Mesenchymal stem cell (in vitro differentiated cells and primary cell): ENCODE data around the gene ADPRM.

Source experiments
- DNase-seq: peaks from one replicate; pipeline ENCODE4 v3.0.0-alpha.2; 2013
- H2AFZ ChIP-seq: one replicate; pipeline ENCODE4 v1.6.1; 2013; ENCODE audit warnings: low read depth, mild to moderate bottlenecking, control low read depth, inconsistent platforms, low read length, moderate library complexity
- H2AK5ac ChIP-seq: 2 replicates; pipeline ENCODE4 v1.6.1; 2013; ENCODE audit warnings: low read length, moderate library complexity, mild to moderate bottlenecking, inconsistent platforms; ENCODE audit not compliant: severe bottlenecking
- H2BK120ac ChIP-seq: one replicate; pipeline ENCODE4 v1.6.1; 2013; ENCODE audit warnings: low read depth, mild to moderate bottlenecking, inconsistent platforms, low read length, moderate library complexity
- H2BK12ac ChIP-seq, 2 experiments: one replicate each; pipeline ENCODE4 v1.6.1; 2013; ENCODE audit warnings: inconsistent platforms in 2 of 2, low read length in 2 of 2, mild to moderate bottlenecking in 2 of 2, moderate library complexity in 2 of 2, control low read depth in 1 of 2
- H2BK15ac ChIP-seq: one replicate; pipeline ENCODE4 v1.6.1; 2013; ENCODE audit warnings: mild to moderate bottlenecking, low read depth, inconsistent platforms; ENCODE audit not compliant: poor library complexity, severe bottlenecking
- H2BK5ac ChIP-seq: 2 replicates; pipeline ENCODE4 v1.6.1; 2013; ENCODE audit warnings: low read depth, mild to moderate bottlenecking, low read length, control low read depth, inconsistent platforms; ENCODE audit not compliant: poor library complexity, severe bottlenecking
- H3K14ac ChIP-seq, 2 experiments: one replicate each; pipeline ENCODE4 v1.6.1; 2013; ENCODE audit warnings: inconsistent platforms in 2 of 2, low read length in 2 of 2, control low read depth in 1 of 2, mild to moderate bottlenecking in 1 of 2, moderate library complexity in 1 of 2
- H3K18ac ChIP-seq, 2 experiments: one replicate each; pipeline ENCODE4 v1.6.1; 2013; ENCODE audit warnings: inconsistent platforms in 2 of 2, low read length in 2 of 2, control low read depth in 1 of 2, low read depth in 1 of 2, mild to moderate bottlenecking in 1 of 2
- H3K23ac ChIP-seq, 2 experiments: one replicate each; pipeline ENCODE4 v1.6.1; 2013; ENCODE audit warnings: inconsistent platforms in 2 of 2, low read length in 2 of 2, mild to moderate bottlenecking in 2 of 2, moderate library complexity in 2 of 2, control low read depth in 1 of 2
- H3K27ac ChIP-seq: 2 replicates; pipeline ENCODE4 v1.5.1; 2013; ENCODE audit warnings: mild to moderate bottlenecking, moderate library complexity, low read length, control low read depth, inconsistent platforms; ENCODE audit not compliant: poor library complexity, severe bottlenecking
- H3K27me3 ChIP-seq, 2 experiments: 2 replicates each; pipeline versions ENCODE4 v1.6.1 to v1.7.0; 2013; ENCODE audit warnings: low read length in 2 of 2, mild to moderate bottlenecking in 2 of 2, moderate library complexity in 2 of 2, control low read depth in 1 of 2, inconsistent platforms in 1 of 2; ENCODE audit not compliant: control insufficient read depth in 1 of 2, insufficient read depth in 1 of 2
- H3K36me3 ChIP-seq, 2 experiments: 2 replicates each; pipeline versions ENCODE4 v1.6.1 to v1.7.0; 2013; ENCODE audit warnings: low read length in 2 of 2, control low read depth in 1 of 2, inconsistent platforms in 1 of 2, low read depth in 1 of 2, mild to moderate bottlenecking in 1 of 2; ENCODE audit not compliant: insufficient read depth in 2 of 2, control insufficient read depth in 1 of 2
- H3K4ac ChIP-seq, 2 experiments: one replicate each; pipeline ENCODE4 v1.6.1; 2013; ENCODE audit warnings: inconsistent platforms in 2 of 2, low read length in 2 of 2, mild to moderate bottlenecking in 2 of 2, moderate library complexity in 2 of 2, control low read depth in 1 of 2, low read depth in 1 of 2
- H3K4me1 ChIP-seq: 2 replicates; pipeline ENCODE4 v1.6.1; 2013; ENCODE audit warnings: low read depth, low read length, control low read depth; ENCODE audit not compliant: control insufficient read depth, insufficient read depth
- H3K4me2 ChIP-seq: 2 replicates; pipeline ENCODE4 v1.6.1; 2013; ENCODE audit warnings: low read length, mild to moderate bottlenecking, inconsistent platforms; ENCODE audit not compliant: poor library complexity, severe bottlenecking
- H3K4me3 ChIP-seq, 2 experiments: 2 replicates each; pipeline versions ENCODE4 v1.5.1 to v1.7.0; 2013; ENCODE audit warnings: low read length in 2 of 2, mild to moderate bottlenecking in 2 of 2, control low read depth in 1 of 2, low read depth in 1 of 2; ENCODE audit not compliant: insufficient read depth in 1 of 2
- H3K79me1 ChIP-seq: replicated peaks from 2 replicates; pipeline ENCODE4 v1.6.1; 2013; ENCODE audit warnings: mild to moderate bottlenecking, control low read depth, low read length, inconsistent platforms; ENCODE audit not compliant: poor library complexity, severe bottlenecking
- H3K9ac ChIP-seq: 2 replicates; pipeline ENCODE4 v1.7.0; 2013; ENCODE audit warnings: mild to moderate bottlenecking, low read length, moderate library complexity
- H3K9me3 ChIP-seq: 2 replicates; pipeline ENCODE4 v1.7.0; 2013; ENCODE audit warnings: mild to moderate bottlenecking, low read length; ENCODE audit not compliant: control insufficient read depth
- H4K8ac ChIP-seq: one replicate; pipeline ENCODE4 v1.6.1; 2013; ENCODE audit warnings: inconsistent platforms, mild to moderate bottlenecking, low read length, moderate library complexity
- H4K91ac ChIP-seq: one replicate; pipeline ENCODE4 v1.6.1; 2013; ENCODE audit warnings: mild to moderate bottlenecking, low read length, inconsistent platforms
- WGBS: methylation state at CpG from one replicate; pipeline ENCODE4 v1.1.7; 2013; ENCODE audit warnings: mixed read lengths; 5-methylcytosine and 5-hydroxymethylcytosine counted together

Gene ADPRM

GRCh38 chr17:10745231-10745630 is 47.8 kb downstream of the ADPRM start:
- H4K8ac ChIP-seq: no peak overlapping the region
- H2BK120ac ChIP-seq: no peak overlapping the region
- no peak overlapping the region for H2BK5ac ChIP-seq
- H2BK15ac ChIP-seq: no peak overlapping the region
- H3K4me1 ChIP-seq: no peaks in the 10 kb centered on the region
- peak overlapping the region; percentile 50 for H3K9ac ChIP-seq
- H3K4me2 ChIP-seq: no peak overlapping the region
- peak; percentile 24 for DNase-seq
- WGBS: 55% methylated on average over 5 of the region's 6 CpGs
- no peaks in the 10 kb centered on the region for H3K36me3 ChIP-seq
- no peak overlapping the region for H3K23ac ChIP-seq
- H4K91ac ChIP-seq: no peak overlapping the region
- H3K9me3 ChIP-seq: no peaks in the 10 kb centered on the region
- H3K79me1 ChIP-seq: no peaks in the 10 kb centered on the region
- H2BK12ac ChIP-seq: no peak overlapping the region
- H3K27me3 ChIP-seq: peaks cover 0 to 18% of the 10 kb centered on the region in 2 experiments
- no peak overlapping the region for H3K4ac ChIP-seq
- H3K18ac ChIP-seq: no peak overlapping the region
- no peak overlapping the region for H2AK5ac ChIP-seq
- no peak overlapping the region for H3K27ac ChIP-seq
- H3K14ac ChIP-seq: no peak overlapping the region
- no peak overlapping the region for H2AFZ ChIP-seq
- no peak overlapping the region for H3K4me3 ChIP-seq

- H3K27ac ChIP-seq: no peak overlapping the region
- no peak overlapping the region for H2BK15ac ChIP-seq
- H3K14ac ChIP-seq: no peak overlapping the region
- H3K4ac ChIP-seq: no peak overlapping the region
- no peak overlapping the region for H2AK5ac ChIP-seq
- no peak overlapping the region for H3K18ac ChIP-seq
- no peak overlapping the region for H4K8ac ChIP-seq
- H3K27me3 ChIP-seq: peaks cover 0 to 10% of the 10 kb centered on the region in 2 experiments
- H3K79me1 ChIP-seq: no peaks in the 10 kb centered on the region
- H3K4me3 ChIP-seq: no peak overlapping the region
- no peak overlapping the region for H3K23ac ChIP-seq
- DNase-seq: no peak
- H4K91ac ChIP-seq: no peak overlapping the region
- WGBS: 49% methylated on average over 8 of the region's 9 CpGs
- H3K9me3 ChIP-seq: no peaks in the 10 kb centered on the region
- H2BK5ac ChIP-seq: no peak overlapping the region
- H3K36me3 ChIP-seq: no peaks in the 10 kb centered on the region
- no peak overlapping the region for H3K9ac ChIP-seq
- no peak overlapping the region for H2BK12ac ChIP-seq
- no peak overlapping the region for H2BK120ac ChIP-seq
- H2AFZ ChIP-seq: no peak overlapping the region
- no peak overlapping the region for H3K4me2 ChIP-seq
- no peaks in the 10 kb centered on the region for H3K4me1 ChIP-seq
These were observed 51.3 kb downstream of the ADPRM start for GRCh38 chr17:10748531-10749181.

GRCh38 chr17:10750210-10750609 is 52.8 kb downstream of the ADPRM start:
- Histone ChIP-seq H2BK5ac (no peak overlapping the region), H3K9ac (no peak overlapping the region), H3K79me1 (no peaks in the 10 kb centered on the region), H3K4me3 (no peak overlapping the region), H3K9me3 (no peaks in the 10 kb centered on the region), H3K36me3 (no peaks in the 10 kb centered on the region), H2AFZ (no peak overlapping the region), H3K27me3 (peaks cover 0 to 19% of the 10 kb centered on the region in 2 experiments), H3K4me2 (no peak overlapping the region), H4K8ac (no peak overlapping the region), H4K91ac (no peak overlapping the region), H3K23ac (no peak overlapping the region), H3K27ac (no peak overlapping the region), H3K18ac (no peak overlapping the region), H2BK12ac (no peak overlapping the region), H3K14ac (no peak overlapping the region), H2BK120ac (no peak overlapping the region), H3K4ac (no peak overlapping the region), H2AK5ac (no peak overlapping the region), H2BK15ac (no peak overlapping the region), H3K4me1 (no peaks in the 10 kb centered on the region)
- DNase-seq: no peak
- 93% methylated on average over 4 of the region's 4 CpGs for WGBS

- Histone ChIP-seq H3K4me3 (no peak overlapping the region), H3K27ac (no peak overlapping the region), H2AK5ac (no peak overlapping the region), H4K8ac (no peak overlapping the region), H3K18ac (no peak overlapping the region), H3K79me1 (no peaks in the 10 kb centered on the region), H2BK15ac (no peak overlapping the region), H3K4me2 (no peak overlapping the region), H3K4me1 (no peaks in the 10 kb centered on the region), H2AFZ (no peak overlapping the region), H3K23ac (no peak overlapping the region), H4K91ac (no peak overlapping the region), H3K9me3 (no peaks in the 10 kb centered on the region), H2BK120ac (no peak overlapping the region), H3K14ac (no peak overlapping the region), H2BK12ac (no peak overlapping the region), H3K4ac (no peak overlapping the region), H2BK5ac (no peak overlapping the region), H3K36me3 (no peaks in the 10 kb centered on the region), H3K9ac (no peak overlapping the region), H3K27me3 (peaks cover 0 to 32% of the 10 kb centered on the region in 2 experiments)
- WGBS: 87% methylated on average over 3 of the region's 3 CpGs
- DNase-seq: no peak
These were observed 54.2 kb downstream of the ADPRM start for GRCh38 chr17:10751563-10751962.
